Cardiac fibroblast (primary cell): Measurements from ENCODE around the gene NOS2.
"Not testable (repeated sequence)": the region's sequence is repeated elsewhere in the genome, so short reads cannot be mapped to it uniquely, and the experiment has no call there.

Source experiments
- DNase-seq, 2 donors: peaks; one replicate each; pipeline versions ENCODE4 v3.0.0 to v3.0.0-alpha.2; 2010; ENCODE audit warnings: low read depth in 2 of 2
- H3K4me3 ChIP-seq, 2 donors: replicated peaks in 1 of 2; 1 replicate in 1 of 2; 2 replicates in 1 of 2; pipeline ENCODE4 v1.5.1; 2011; ENCODE audit warnings: low read depth in 2 of 2, low read length in 2 of 2, mild to moderate bottlenecking in 2 of 2, moderate library complexity in 1 of 2
- TF ChIP-seq, protein P1 (sequence below): IDR thresholded peaks from one replicate; pipeline ENCODE4 v1.5.1; 2011; ENCODE audit warnings: low read depth, mild to moderate bottlenecking, low read length, inconsistent platforms

Gene NOS2

GRCh38 chr17:27741971-27742575, 58.3 kb downstream of the NOS2 start:
- H3K4me3 ChIP-seq = no peak overlapping the region
- DNase-seq = no peak
- TF ChIP-seq, protein P1, sequence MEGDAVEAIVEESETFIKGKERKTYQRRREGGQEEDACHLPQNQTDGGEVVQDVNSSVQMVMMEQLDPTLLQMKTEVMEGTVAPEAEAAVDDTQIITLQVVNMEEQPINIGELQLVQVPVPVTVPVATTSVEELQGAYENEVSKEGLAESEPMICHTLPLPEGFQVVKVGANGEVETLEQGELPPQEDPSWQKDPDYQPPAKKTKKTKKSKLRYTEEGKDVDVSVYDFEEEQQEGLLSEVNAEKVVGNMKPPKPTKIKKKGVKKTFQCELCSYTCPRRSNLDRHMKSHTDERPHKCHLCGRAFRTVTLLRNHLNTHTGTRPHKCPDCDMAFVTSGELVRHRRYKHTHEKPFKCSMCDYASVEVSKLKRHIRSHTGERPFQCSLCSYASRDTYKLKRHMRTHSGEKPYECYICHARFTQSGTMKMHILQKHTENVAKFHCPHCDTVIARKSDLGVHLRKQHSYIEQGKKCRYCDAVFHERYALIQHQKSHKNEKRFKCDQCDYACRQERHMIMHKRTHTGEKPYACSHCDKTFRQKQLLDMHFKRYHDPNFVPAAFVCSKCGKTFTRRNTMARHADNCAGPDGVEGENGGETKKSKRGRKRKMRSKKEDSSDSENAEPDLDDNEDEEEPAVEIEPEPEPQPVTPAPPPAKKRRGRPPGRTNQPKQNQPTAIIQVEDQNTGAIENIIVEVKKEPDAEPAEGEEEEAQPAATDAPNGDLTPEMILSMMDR = no peak

DNA sequence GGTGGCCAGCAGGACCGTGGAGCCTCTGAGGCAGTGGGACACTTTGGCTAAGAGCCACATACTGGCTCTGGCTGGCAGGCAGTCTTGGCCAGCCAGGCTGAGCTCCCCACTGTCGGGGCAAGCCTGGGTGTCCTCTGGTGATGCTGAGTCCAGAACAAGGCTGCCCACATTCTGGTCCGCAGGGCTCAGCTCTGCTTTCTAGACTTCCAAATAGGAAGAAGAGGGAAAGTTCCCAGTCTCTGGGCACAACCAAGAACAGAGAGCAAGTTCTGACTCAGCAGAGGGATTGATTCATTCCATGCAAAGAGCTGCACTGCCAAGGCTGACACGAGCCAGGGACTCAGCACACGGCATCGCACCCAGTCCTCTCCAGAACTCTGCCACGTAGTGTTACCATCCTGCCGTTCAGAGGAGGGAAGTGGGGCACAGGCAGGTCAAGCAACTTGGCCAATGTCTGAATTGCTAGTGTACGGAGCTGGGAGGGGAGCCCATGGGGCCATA, 58.9 kb downstream of the NOS2 start:
- H3K4me3 ChIP-seq = no peak overlapping the region
- peak in 1 of 2 donors; percentile 31 for DNase-seq
- TF ChIP-seq, protein P1 = no peak

DNA sequence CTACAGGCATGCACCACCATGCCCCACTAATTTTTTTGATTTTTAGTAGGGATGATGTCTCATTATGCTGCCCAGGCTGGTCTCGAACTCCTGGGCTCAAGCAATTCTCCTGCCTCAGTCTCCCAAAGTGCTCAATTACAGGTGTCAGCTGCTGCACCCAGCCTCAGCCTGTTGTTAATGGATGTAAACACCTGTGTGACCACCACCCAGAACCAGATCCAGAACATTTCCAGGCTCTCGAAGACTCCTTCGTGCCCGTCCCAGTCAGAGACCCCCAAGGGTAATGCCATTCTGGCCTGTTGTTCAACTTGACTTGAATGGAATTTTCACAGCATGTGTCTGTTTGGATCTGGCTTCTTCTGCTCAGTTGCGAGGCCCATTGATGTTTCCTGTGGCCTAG, 59.8 kb downstream of the NOS2 start:
- not testable (repeated sequence) for DNase-seq, H3K4me3 ChIP-seq

DNA sequence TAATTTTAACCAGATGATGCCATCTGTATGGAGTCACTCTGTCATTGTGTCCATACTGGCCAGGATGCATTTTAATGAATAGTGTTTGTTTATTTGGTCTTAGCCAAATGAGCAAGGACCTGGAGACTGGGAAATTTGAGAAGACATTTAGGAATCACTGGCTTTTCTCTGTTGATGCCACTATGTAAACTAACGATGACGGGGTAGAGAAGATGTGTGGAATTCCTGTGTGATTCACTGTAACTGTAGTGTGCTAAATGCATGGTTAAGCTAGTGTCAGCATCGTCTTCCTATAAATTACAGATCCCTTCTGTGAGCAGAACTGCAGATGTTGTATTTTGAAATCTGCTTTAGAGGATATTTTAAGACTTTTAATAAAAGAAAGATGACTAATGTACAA, 66.6 kb downstream of the NOS2 start:
- TF ChIP-seq, protein P1 = no peak
- no peak overlapping the region for H3K4me3 ChIP-seq
- DNase-seq = no peak

- DNase-seq = not testable (repeated sequence)
Measured at GRCh38 chr17:27732746-27733145, 67.6 kb downstream of the NOS2 start.

GRCh38 chr17:27725982-27726381, 74.3 kb downstream of the NOS2 start:
- peak in 1 of 2 donors; percentile 2 for DNase-seq
- H3K4me3 ChIP-seq = not testable (repeated sequence)

More at GRCh38 chr17:27732746-27733145, 67.6 kb downstream of the NOS2 start:
- H3K4me3 ChIP-seq = not testable (repeated sequence)

DNA sequence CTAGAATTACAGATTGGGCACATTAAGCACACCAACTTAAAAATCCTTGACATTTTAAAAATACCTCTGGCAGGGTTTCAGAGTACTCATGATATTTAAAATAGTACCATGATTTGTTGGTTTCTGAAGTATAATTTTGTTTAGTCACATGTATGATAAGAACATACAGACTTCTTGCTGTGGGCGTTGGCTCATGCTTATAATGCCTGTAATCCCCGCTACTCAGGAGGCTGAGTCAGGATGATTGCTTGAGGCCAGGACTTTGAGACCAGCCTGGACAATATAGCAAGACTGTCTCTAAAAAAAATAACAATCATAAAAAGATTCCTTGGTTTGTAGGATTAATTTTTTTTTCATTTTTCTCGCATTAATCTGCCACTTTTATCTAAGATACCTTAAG, 78.5 kb downstream of the NOS2 start:
- no peak overlapping the region for H3K4me3 ChIP-seq
- DNase-seq = no peak
- TF ChIP-seq, protein P1 = no peak
